CD14-positive monocyte (primary cell): ENCODE data around the gene OSBPL9. TPM values are rescaled to one million over a fixed set of nuclear protein-coding genes. Genes with fewer than 3 reads are reported as not detected.

Source experiments
- DNase-seq, 3 donors: peaks; one replicate each; pipeline ENCODE4 v3.0.0-alpha.2; 2011 to 2022
- H2AFZ ChIP-seq: 2 replicates; pipeline ENCODE4 v1.6.0; 2012; ENCODE audit warnings: mild to moderate bottlenecking, low read depth, low read length, inconsistent platforms; ENCODE audit not compliant: insufficient read depth, poor library complexity, severe bottlenecking
- H3K27ac ChIP-seq, 2 donors: 1 replicate in 1 of 2; 2 replicates in 1 of 2; pipeline ENCODE4 v1.5.1; 2012 to 2013; ENCODE audit warnings: low read length in 2 of 2, control low read depth in 1 of 2, inconsistent platforms in 1 of 2, low read depth in 1 of 2, mild to moderate bottlenecking in 1 of 2
- H3K27me3 ChIP-seq, 2 donors: one replicate each; pipeline versions ENCODE4 v1.6.0 to v1.6.1; 2011 to 2013; ENCODE audit warnings: low read length in 2 of 2; ENCODE audit not compliant: control insufficient read depth in 2 of 2, insufficient read depth in 2 of 2
- H3K36me3 ChIP-seq, 2 donors: replicated peaks in 1 of 2; 1 replicate in 1 of 2; 2 replicates in 1 of 2; pipeline versions ENCODE4 v1.5.1 to v1.6.1; 2012 to 2013; ENCODE audit warnings: low read length in 2 of 2, control low read depth in 1 of 2, inconsistent platforms in 1 of 2, mild to moderate bottlenecking in 1 of 2; ENCODE audit not compliant: insufficient read depth in 2 of 2, control insufficient read depth in 1 of 2
- H3K4me1 ChIP-seq, 2 donors: 1 replicate in 1 of 2; 2 replicates in 1 of 2; pipeline versions ENCODE4 v1.5.1 to v1.6.1; 2012 to 2013; ENCODE audit warnings: low read length in 2 of 2, control low read depth in 1 of 2, inconsistent platforms in 1 of 2, mild to moderate bottlenecking in 1 of 2, moderate library complexity in 1 of 2; ENCODE audit not compliant: insufficient read depth in 2 of 2, control insufficient read depth in 1 of 2
- H3K4me2 ChIP-seq: replicated peaks from 2 replicates; pipeline ENCODE3; 2012; ENCODE audit warnings: low read length, moderate library complexity, mild to moderate bottlenecking; ENCODE audit not compliant: poor library complexity, severe bottlenecking; ENCODE audit errors: extremely low read depth
- H3K4me3 ChIP-seq, 3 experiments: fragments of 200-600 bp in 1 of 3; sonication (generic) in 1 of 3; replicated peaks in 1 of 3; 1 replicate in 2 of 3; 2 replicates in 1 of 3; pipeline ENCODE4 v1.5.1; 2011 to 2013; ENCODE audit warnings: low read length in 3 of 3, mild to moderate bottlenecking in 3 of 3, control low read depth in 2 of 3, low read depth in 2 of 3, inconsistent platforms in 1 of 3, moderate library complexity in 1 of 3
- H3K79me2 ChIP-seq: 2 replicates; pipeline ENCODE4 v1.6.0; 2012; ENCODE audit warnings: mild to moderate bottlenecking, control low read depth, inconsistent platforms, low read length, moderate library complexity; ENCODE audit not compliant: insufficient read depth
- H3K9ac ChIP-seq: 2 replicates; pipeline ENCODE4 v1.6.0; 2017; ENCODE audit warnings: low read length, mild to moderate bottlenecking; ENCODE audit not compliant: insufficient read depth, poor library complexity, severe bottlenecking
- H3K9me3 ChIP-seq, 2 donors: replicated peaks in 1 of 2; 1 replicate in 1 of 2; 2 replicates in 1 of 2; pipeline versions ENCODE4 v1.5.1 to v1.6.1; 2012 to 2013; ENCODE audit warnings: low read length in 2 of 2, control low read depth in 1 of 2; ENCODE audit not compliant: control insufficient read depth in 1 of 2, insufficient read depth in 1 of 2
- H4K20me1 ChIP-seq: 2 replicates; pipeline ENCODE4 v1.6.0; 2012; ENCODE audit warnings: mild to moderate bottlenecking, low read length, control low read depth, moderate library complexity; ENCODE audit not compliant: insufficient read depth
- H3K27ac Mint-ChIP-seq, 7 donors: one replicate each; pipeline ENCODE4 v1.8.0; 2020; ENCODE audit warnings: mild to moderate bottlenecking in 7 of 7, mixed read lengths in 7 of 7, moderate library complexity in 6 of 7, inconsistent platforms in 2 of 7
- H3K27me3 Mint-ChIP-seq, 3 donors: one replicate each; pipeline ENCODE4 v1.8.0; 2021 to 2022; ENCODE audit warnings: low read depth in 3 of 3, mild to moderate bottlenecking in 3 of 3, mixed read lengths in 3 of 3, moderate library complexity in 3 of 3, inconsistent platforms in 1 of 3
- H3K36me3 Mint-ChIP-seq, 2 donors: one replicate each; pipeline ENCODE4 v1.8.0; 2020; ENCODE audit warnings: mixed read lengths in 2 of 2, inconsistent platforms in 1 of 2, mild to moderate bottlenecking in 1 of 2
- H3K4me1 Mint-ChIP-seq: one replicate; pipeline ENCODE4 v1.8.0; 2020; ENCODE audit warnings: mild to moderate bottlenecking, mixed read lengths
- H3K4me3 Mint-ChIP-seq, 2 donors: one replicate each; pipeline ENCODE4 v1.8.0; 2020; ENCODE audit warnings: mild to moderate bottlenecking in 2 of 2, mixed read lengths in 2 of 2, moderate library complexity in 1 of 2
- H3K9me3 Mint-ChIP-seq, 7 donors: one replicate each; pipeline ENCODE4 v1.8.0; 2020 to 2022; ENCODE audit warnings: mixed read lengths in 7 of 7, mild to moderate bottlenecking in 6 of 7, moderate library complexity in 6 of 7, inconsistent platforms in 2 of 7
- WGBS: methylation state at CpG from one replicate; pipeline ENCODE4 v1.1.5; 2013; ENCODE audit warnings: missing lambda C conversion rate; ENCODE audit not compliant: insufficient coverage; 5-methylcytosine and 5-hydroxymethylcytosine counted together
- intact Hi-C, 2 donors: fragments of 100-400 bp; cut with micrococcal nuclease; formaldehyde crosslinking; loops; one replicate each; pipeline versions ENCODE4 v1.15.0 to v1.15.1; 2023
- polyA plus RNA-seq, 3 donors: library from polyadenylated mRNA; depleted of rRNA in 1 of 3; unstranded in 2 of 3; stranded (reverse) in 1 of 3; fragments of 300-500 nt in 2 of 3; fragments of >200 nt in 1 of 3; fragmentation: Illumina TruSeq in 2 of 3; gene quantifications; 1 replicate in 2 of 3; 2 replicates in 1 of 3; pipeline ENCODE4 v1.2.3, GENCODE V29; 2012 to 2021
- TF ChIP-seq, protein P1 (sequence below): fragments of 200-600 bp; IDR thresholded peaks from one replicate; pipeline ENCODE4 v1.8.0; 2022; ENCODE audit warnings: antibody characterized with exemption, mild to moderate bottlenecking

Gene OSBPL9
- polyA plus RNA-seq, 3 donors, result 22.2 to 41.4 (median 31.3) TPM

GRCh38 chr1:51638350-51638749 lies 21.5 kb downstream of the OSBPL9 start:
- peaks cover 30% of the 10 kb centered on the region for H3K4me1 Mint-ChIP-seq
- Histone ChIP-seq H3K4me2 (no peak overlapping the region), H3K27me3 (no peaks in the 10 kb centered on the region), H3K4me1 (peaks cover 0 to 6% of the 10 kb centered on the region in 2 donors), H3K27ac (no peak overlapping the region), H3K79me2 (peaks cover 68% of the 10 kb centered on the region), H3K9me3 (no peaks in the 10 kb centered on the region), H3K36me3 (peaks cover 0 to 13% of the 10 kb centered on the region in 2 donors), H3K9ac (no peak overlapping the region), H4K20me1 (peaks cover 91% of the 10 kb centered on the region), H2AFZ (no peak overlapping the region), H3K4me3 (no peak overlapping the region)
- peaks cover 0 to 2% (median 0%) of the 10 kb centered on the region in 7 donors for H3K9me3 Mint-ChIP-seq
- H3K4me3 Mint-ChIP-seq, result no peak overlapping the region
- WGBS, result 100% methylated on average over 1 of the region's 3 CpGs
- H3K27me3 Mint-ChIP-seq, result peaks cover 0 to 1% (median 0%) of the 10 kb centered on the region in 3 donors
- intact Hi-C loops, result loop anchor here in 1 of 2 donors (10.0 kb wide), 2 partner anchors 56 to 106 kb away; no protein-coding TSS in a partner anchor
- peak overlapping the region in 1 of 7 donors; percentile 10 for H3K27ac Mint-ChIP-seq
- H3K36me3 Mint-ChIP-seq, result peaks cover 12 to 19% of the 10 kb centered on the region in 2 donors
- DNase-seq, result no peak
- TF ChIP-seq, protein P1, sequence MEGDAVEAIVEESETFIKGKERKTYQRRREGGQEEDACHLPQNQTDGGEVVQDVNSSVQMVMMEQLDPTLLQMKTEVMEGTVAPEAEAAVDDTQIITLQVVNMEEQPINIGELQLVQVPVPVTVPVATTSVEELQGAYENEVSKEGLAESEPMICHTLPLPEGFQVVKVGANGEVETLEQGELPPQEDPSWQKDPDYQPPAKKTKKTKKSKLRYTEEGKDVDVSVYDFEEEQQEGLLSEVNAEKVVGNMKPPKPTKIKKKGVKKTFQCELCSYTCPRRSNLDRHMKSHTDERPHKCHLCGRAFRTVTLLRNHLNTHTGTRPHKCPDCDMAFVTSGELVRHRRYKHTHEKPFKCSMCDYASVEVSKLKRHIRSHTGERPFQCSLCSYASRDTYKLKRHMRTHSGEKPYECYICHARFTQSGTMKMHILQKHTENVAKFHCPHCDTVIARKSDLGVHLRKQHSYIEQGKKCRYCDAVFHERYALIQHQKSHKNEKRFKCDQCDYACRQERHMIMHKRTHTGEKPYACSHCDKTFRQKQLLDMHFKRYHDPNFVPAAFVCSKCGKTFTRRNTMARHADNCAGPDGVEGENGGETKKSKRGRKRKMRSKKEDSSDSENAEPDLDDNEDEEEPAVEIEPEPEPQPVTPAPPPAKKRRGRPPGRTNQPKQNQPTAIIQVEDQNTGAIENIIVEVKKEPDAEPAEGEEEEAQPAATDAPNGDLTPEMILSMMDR, result no peak

- Histone ChIP-seq H4K20me1 (peaks cover 93% of the 10 kb centered on the region), H3K27me3 (no peaks in the 10 kb centered on the region), H3K4me2 (no peak overlapping the region), H3K36me3 (peaks cover 0 to 13% of the 10 kb centered on the region in 2 donors), H3K4me1 (peaks cover 5 to 8% of the 10 kb centered on the region in 2 donors), H2AFZ (no peak overlapping the region), H3K9ac (no peak overlapping the region), H3K79me2 (peaks cover 61% of the 10 kb centered on the region), H3K4me3 (no peak overlapping the region), H3K27ac (peak overlapping the region in 1 of 2 donors; percentile 32), H3K9me3 (no peaks in the 10 kb centered on the region)
- no peak for DNase-seq
- Mint-ChIP-seq H3K27ac (no peak overlapping the region), H3K36me3 (peaks cover 15 to 18% of the 10 kb centered on the region in 2 donors), H3K4me3 (no peak overlapping the region), H3K9me3 (peaks cover 0 to 2% (median 0%) of the 10 kb centered on the region in 7 donors), H3K27me3 (peaks cover 0 to 1% (median 0%) of the 10 kb centered on the region in 3 donors), H3K4me1 (peaks cover 29% of the 10 kb centered on the region)
- TF ChIP-seq, protein P1, result no peak
- WGBS, result 100% methylated on average over 1 of the region's 3 CpGs
- intact Hi-C loops, result loop anchor here (10.0 kb wide), 3 partner anchors 55 to 105 kb away; no protein-coding TSS in a partner anchor
Measured at GRCh38 chr1:51639694-51640093, 22.8 kb downstream of the OSBPL9 start.
